Stomach (tissue), 9 donors: ENCODE results near the gene KIDINS220. TPM values are rescaled to one million over a fixed set of nuclear protein-coding genes. Genes with fewer than 3 reads are reported as not detected.
A peak's percentile ranks its signal among the peaks of the same experiment; 100 is the strongest.

Experiments used
- DNase-seq, 2 donors: peaks; one replicate each; pipeline versions ENCODE4 v3.0.0 to v3.0.0-alpha.2; 2013 to 2019
- H3K27ac ChIP-seq, 5 donors: fragments of 200-600 bp in 4 of 5; sonication (generic) in 4 of 5; one replicate each; pipeline ENCODE4 v1.5.1; 2013 to 2019; ENCODE audit warnings: mild to moderate bottlenecking in 1 of 5, moderate library complexity in 1 of 5
- H3K27me3 ChIP-seq, 3 donors: fragments of 200-600 bp; sonication (generic); one replicate each; pipeline ENCODE4 v1.5.1; 2017 to 2019; ENCODE audit warnings: mixed run types in 1 of 3
- H3K36me3 ChIP-seq, 4 donors: fragments of 200-600 bp; sonication (generic); 1 replicate in 3 of 4; 2 replicates in 1 of 4; pipeline ENCODE4 v1.5.1; 2016 to 2019
- H3K4me1 ChIP-seq, 4 donors: fragments of 200-600 bp; sonication (generic); one replicate each; pipeline ENCODE4 v1.5.1; 2016 to 2019
- H3K4me3 ChIP-seq, 4 donors: fragments of 200-600 bp; sonication (generic) in 3 of 4; one replicate each; pipeline ENCODE4 v1.5.1; 2016 to 2019; ENCODE audit warnings: mild to moderate bottlenecking in 1 of 4
- H3K9me3 ChIP-seq, 4 donors: fragments of 200-600 bp; sonication (generic); one replicate each; pipeline ENCODE4 v1.5.1; 2016 to 2019
- CTCF ChIP-seq, 7 experiments: fragments of 450-650 bp in 4 of 7; fragments of 200-600 bp in 3 of 7; sonication (generic) in 3 of 7; IDR thresholded peaks; one replicate each; pipeline ENCODE4 v1.5.1; 2016 to 2019; ENCODE audit warnings: antibody characterized with exemption in 7 of 7, control low read depth in 2 of 7, mild to moderate bottlenecking in 1 of 7
- EP300 ChIP-seq: sonication (generic); formaldehyde crosslinking; IDR thresholded peaks from one replicate; pipeline ENCODE4 v1.6.1; 2017; ENCODE audit warnings: antibody characterized with exemption
- POLR2A ChIP-seq, 4 donors: fragments of 450-650 bp; IDR thresholded peaks; one replicate each; pipeline ENCODE4 v1.6.1; 2016; ENCODE audit warnings: antibody characterized with exemption in 4 of 4, control low read depth in 2 of 4, mild to moderate bottlenecking in 1 of 4, moderate library complexity in 1 of 4
- POLR2AphosphoS5 ChIP-seq, 3 donors: sonication (generic); formaldehyde crosslinking; IDR thresholded peaks; one replicate each; pipeline ENCODE4 v1.6.1; 2016; ENCODE audit warnings: antibody characterized with exemption in 3 of 3
- WGBS, 5 donors: extraction: QIAGEN DNeasy Blood & Tissue Kit in 3 of 5; methylation state at CpG; one replicate each; pipeline versions ENCODE4 v1.1.5 to v1.1.7; 2013 to 2018; 5-methylcytosine and 5-hydroxymethylcytosine counted together
- intact Hi-C: fragments of 100-400 bp; cut with DNase I; formaldehyde crosslinking; loops from one replicate; pipeline ENCODE4 v1.15.1; 2023; ENCODE audit warnings: low total_unique reads
- polyA plus RNA-seq, 3 donors: library from polyadenylated mRNA; stranded (reverse); fragments of 200-250 nt; gene quantifications; one replicate each; pipeline ENCODE4 v1.2.3, GENCODE V29; 2013
- total RNA-seq, 5 donors: library from RNA; depleted of rRNA; stranded (reverse); fragments of >200 nt; gene quantifications; one replicate each; pipeline versions ENCODE4 v1.1.0 to v1.2.3, GENCODE V29; 2014 to 2016
- donor health status: healthy with polysubstance abuse.
- donor health status: Bipolar disorder and iron deficiency.
- donor health status: healthy.

Gene KIDINS220
- total and polyA plus RNA-seq, 8 donors, result 3.8 to 160 (median 56.0) TPM

- intact Hi-C loops, result no loop called here
Measured at GRCh38 chr2:8691859-8692437, 145.5 kb downstream of the KIDINS220 start.

GRCh38 chr2:8685697-8686358, 151.6 kb downstream of the KIDINS220 start:
- Histone ChIP-seq H3K27me3 (peaks cover 0 to 10% (median 0%) of the 10 kb centered on the region in 3 donors), H3K9me3 (no peaks in the 10 kb centered on the region), H3K4me3 (peak overlapping the region; percentile 74 to 82 (median 80)), H3K36me3 (no peaks in the 10 kb centered on the region), H3K27ac (peak overlapping the region; percentile 73 to 98 (median 84)), H3K4me1 (peaks cover 12 to 31% (median 24%) of the 10 kb centered on the region in 4 donors)
- WGBS, 5 donors, result 0 to 2% (median 0%) methylated on average over 1 to 50 of the region's 50 CpGs
- DNase-seq, result peak; percentile 77 to 90
- TF ChIP-seq CTCF (IDR thresholded peaks at IDR 0.05) (peak in 5 of 7 experiments; percentile 59 to 99 (median 96)), EP300 (no peak), POLR2AphosphoS5 (IDR thresholded peaks at IDR 0.05) (no peak), POLR2A (IDR thresholded peaks at IDR 0.05) (no peak)
- intact Hi-C loops, result loop anchor here (5.0 kb wide), 1 partner anchor 1259 kb away; no protein-coding TSS in a partner anchor

More at GRCh38 chr2:8691859-8692437, 145.5 kb downstream of the KIDINS220 start:
- Histone ChIP-seq H3K4me1 (peaks cover 0 to 10% (median 8%) of the 10 kb centered on the region in 4 donors), H3K27me3 (peaks cover 0 to 19% (median 12%) of the 10 kb centered on the region in 3 donors), H3K9me3 (no peaks in the 10 kb centered on the region), H3K27ac (no peak overlapping the region), H3K36me3 (no peaks in the 10 kb centered on the region), H3K4me3 (no peak overlapping the region)
- TF ChIP-seq POLR2AphosphoS5 (IDR thresholded peaks at IDR 0.05) (no peak), POLR2A (IDR thresholded peaks at IDR 0.05) (no peak), CTCF (IDR thresholded peaks at IDR 0.05) (no peak), EP300 (no peak)
- WGBS, 5 donors, result 89 to 95% (median 94%) methylated on average over 9 of the region's 9 CpGs
- no peak for DNase-seq

GRCh38 chr2:8684878-8685696, 152.3 kb downstream of the KIDINS220 start:
- H3K27ac ChIP-seq, result peak overlapping the region; percentile 73 to 98 (median 84)
- peaks cover 20 to 38% (median 31%) of the 10 kb centered on the region in 4 donors for H3K4me1 ChIP-seq
- peak in 1 of 3 donors; percentile 52 for TF ChIP-seq POLR2AphosphoS5 (IDR thresholded peaks at IDR 0.05)
- no peak for TF ChIP-seq CTCF (IDR thresholded peaks at IDR 0.05)
- H3K27me3 ChIP-seq, result peaks cover 0 to 10% (median 0%) of the 10 kb centered on the region in 3 donors
- H3K9me3 ChIP-seq, result no peaks in the 10 kb centered on the region
- no peaks in the 10 kb centered on the region for H3K36me3 ChIP-seq
- 0 to 1% (median 1%) methylated on average over 22 to 87 of the region's 87 CpGs for WGBS, 5 donors
- DNase-seq, result peak; percentile 60 to 89
- peak overlapping the region; percentile 74 to 82 (median 80) for H3K4me3 ChIP-seq
- intact Hi-C loops, result loop anchor here (5.0 kb wide), 1 partner anchor 1258 kb away; no protein-coding TSS in a partner anchor

GRCh38 chr2:8684540-8684877, 152.9 kb downstream of the KIDINS220 start:
- TF ChIP-seq CTCF (IDR thresholded peaks at IDR 0.05), result no peak
- TF ChIP-seq EP300, result no peak
- no peak for TF ChIP-seq POLR2A (IDR thresholded peaks at IDR 0.05)
- TF ChIP-seq POLR2AphosphoS5 (IDR thresholded peaks at IDR 0.05), result no peak
- peak in 1 of 2 donors; percentile 74 for DNase-seq
- Histone ChIP-seq H3K4me1 (peaks cover 23 to 44% (median 37%) of the 10 kb centered on the region in 4 donors), H3K9me3 (no peaks in the 10 kb centered on the region), H3K27me3 (peaks cover 0 to 10% (median 0%) of the 10 kb centered on the region in 3 donors), H3K36me3 (no peaks in the 10 kb centered on the region), H3K27ac (peak overlapping the region; percentile 73 to 98 (median 84)), H3K4me3 (peak overlapping the region; percentile 74 to 82 (median 80))
- intact Hi-C loops, result no loop called here
- 4 to 21% (median 6%) methylated on average over 3 of the region's 3 CpGs for WGBS, 5 donors
